A673 (cell line): ENCODE measurements around the gene CCHCR1.

ENCODE experiments used
- EZH2 ChIP-seq: fragments of 200-600 bp; sonication (generic); IDR thresholded peaks from 2 replicates; pipeline ENCODE4 v1.6.1; 2017; ENCODE audit warnings: borderline replicate concordance, low read depth, mild to moderate bottlenecking, mixed read lengths, antibody characterized with exemption, low read length; ENCODE audit not compliant: poor library complexity, severe bottlenecking
- TF ChIP-seq, protein P1 (sequence below): fragments of 300-800, 200-600 bp; sonication (generic); conservative IDR thresholded peaks from 2 replicates; pipeline ENCODE4 v1.5.1; 2017; ENCODE audit warnings: low read depth, mild to moderate bottlenecking, antibody characterized with exemption, low read length, moderate library complexity, mixed read lengths

DNA sequence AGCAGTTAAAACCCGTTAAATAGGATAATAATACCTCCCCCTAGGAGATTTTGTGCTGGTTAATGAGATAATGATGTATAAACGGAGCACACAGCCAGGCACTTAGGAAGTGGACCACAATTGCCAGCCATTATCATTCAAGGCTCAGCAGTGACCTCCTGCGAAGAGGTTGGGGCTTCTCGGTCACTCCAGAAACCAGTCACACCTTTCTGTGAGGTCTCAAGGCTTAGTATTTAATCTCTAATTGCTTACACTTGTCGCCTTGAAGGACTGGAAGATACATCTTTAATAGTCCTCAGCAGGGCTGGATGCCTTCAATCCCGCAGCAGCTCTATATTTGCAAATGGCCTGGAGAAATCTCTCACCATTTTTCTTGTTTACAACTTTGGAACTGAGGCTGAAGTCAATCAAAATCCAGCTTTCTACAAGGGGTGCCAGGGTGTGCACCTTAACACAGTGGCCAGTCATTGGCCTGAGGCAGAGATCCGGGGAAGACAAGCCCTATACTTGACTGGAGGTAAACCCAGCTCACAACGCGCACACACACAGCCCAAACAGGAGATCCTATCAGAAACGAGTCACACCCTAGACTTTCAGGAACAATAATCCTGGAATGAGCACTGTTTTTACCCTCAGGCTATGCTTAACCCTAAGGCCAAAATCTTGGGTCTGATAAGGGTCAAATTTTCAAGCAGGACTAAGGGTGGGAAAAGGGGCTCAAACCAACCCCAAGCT, 11.7 kb upstream of the CCHCR1 start:
- TF ChIP-seq, protein P1, sequence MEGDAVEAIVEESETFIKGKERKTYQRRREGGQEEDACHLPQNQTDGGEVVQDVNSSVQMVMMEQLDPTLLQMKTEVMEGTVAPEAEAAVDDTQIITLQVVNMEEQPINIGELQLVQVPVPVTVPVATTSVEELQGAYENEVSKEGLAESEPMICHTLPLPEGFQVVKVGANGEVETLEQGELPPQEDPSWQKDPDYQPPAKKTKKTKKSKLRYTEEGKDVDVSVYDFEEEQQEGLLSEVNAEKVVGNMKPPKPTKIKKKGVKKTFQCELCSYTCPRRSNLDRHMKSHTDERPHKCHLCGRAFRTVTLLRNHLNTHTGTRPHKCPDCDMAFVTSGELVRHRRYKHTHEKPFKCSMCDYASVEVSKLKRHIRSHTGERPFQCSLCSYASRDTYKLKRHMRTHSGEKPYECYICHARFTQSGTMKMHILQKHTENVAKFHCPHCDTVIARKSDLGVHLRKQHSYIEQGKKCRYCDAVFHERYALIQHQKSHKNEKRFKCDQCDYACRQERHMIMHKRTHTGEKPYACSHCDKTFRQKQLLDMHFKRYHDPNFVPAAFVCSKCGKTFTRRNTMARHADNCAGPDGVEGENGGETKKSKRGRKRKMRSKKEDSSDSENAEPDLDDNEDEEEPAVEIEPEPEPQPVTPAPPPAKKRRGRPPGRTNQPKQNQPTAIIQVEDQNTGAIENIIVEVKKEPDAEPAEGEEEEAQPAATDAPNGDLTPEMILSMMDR, result no peak
- TF ChIP-seq EZH2, result no peak
